Measurements from ENCODE around the gene TDRD15.

TDRD15 gene

GRCh38 chr2:21155365-21156136 lies 31.8 kb downstream of the TDRD15 start:
- H3K27me3 ChIP-seq (replicated peaks; ENCODE audit: control insufficient read depth, insufficient read depth, low read length), result no peaks in the 10 kb centered on the region; the same call in 1 of the 2 replicates
- no peak for TF ChIP-seq CTCF (IDR thresholded peaks at IDR 0.05; ENCODE audit: insufficient read depth, low read length, poor library complexity, severe bottlenecking)
- DNase-seq (ENCODE audit: extremely low read depth, insufficient read length), result no peak

GRCh38 chr2:21161122-21161521 lies 37.4 kb downstream of the TDRD15 start:
- H3K36me3 ChIP-seq (ENCODE audit: control insufficient read depth, insufficient read depth, low read length), result no peaks in the 10 kb centered on the region
- no peaks in the 10 kb centered on the region; the same call in 1 of the 2 replicates for H3K27me3 ChIP-seq (replicated peaks; ENCODE audit: control insufficient read depth, insufficient read depth, low read length)
- no peak overlapping the region for H3K4me3 ChIP-seq (replicated peaks; ENCODE audit: low read depth, low read length)
- no peak for DNase-seq (ENCODE audit: extremely low read depth, insufficient read length)
- no peak for TF ChIP-seq CTCF (IDR thresholded peaks at IDR 0.05; ENCODE audit: insufficient read depth, low read length, poor library complexity, severe bottlenecking)

More at GRCh38 chr2:21155365-21156136, 31.8 kb downstream of the TDRD15 start:
- Histone ChIP-seq H3K36me3 (ENCODE audit: control insufficient read depth, insufficient read depth, low read length) (no peaks in the 10 kb centered on the region), H3K4me3 (replicated peaks; ENCODE audit: low read depth, low read length) (no peak overlapping the region)

- Histone ChIP-seq H3K36me3 (ENCODE audit: control insufficient read depth, insufficient read depth, low read length) (no peaks in the 10 kb centered on the region), H3K27me3 (replicated peaks; ENCODE audit: control insufficient read depth, insufficient read depth, low read length) (no peaks in the 10 kb centered on the region; the same call in 1 of the 2 replicates), H3K4me3 (replicated peaks; ENCODE audit: low read depth, low read length) (no peak overlapping the region)
- TF ChIP-seq CTCF (IDR thresholded peaks at IDR 0.05; ENCODE audit: insufficient read depth, low read length, poor library complexity, severe bottlenecking), result no peak
- DNase-seq (ENCODE audit: extremely low read depth, insufficient read length), result no peak
These were observed 38.3 kb downstream of the TDRD15 start for GRCh38 chr2:21161832-21162614.

GRCh38 chr2:21162615-21162878 lies 38.8 kb downstream of the TDRD15 start:
- H3K4me3 ChIP-seq (replicated peaks; ENCODE audit: low read depth, low read length), result no peak overlapping the region
- DNase-seq (ENCODE audit: extremely low read depth, insufficient read length), result no peak
- no peaks in the 10 kb centered on the region for H3K27me3 ChIP-seq (replicated peaks; ENCODE audit: control insufficient read depth, insufficient read depth, low read length)
- TF ChIP-seq CTCF (IDR thresholded peaks at IDR 0.05; ENCODE audit: insufficient read depth, low read length, poor library complexity, severe bottlenecking), result no peak
- no peaks in the 10 kb centered on the region for H3K36me3 ChIP-seq (ENCODE audit: control insufficient read depth, insufficient read depth, low read length)

GRCh38 chr2:21163213-21163612 lies 39.4 kb downstream of the TDRD15 start:
- DNase-seq (ENCODE audit: extremely low read depth, insufficient read length), result no peak
- Histone ChIP-seq H3K27me3 (replicated peaks; ENCODE audit: control insufficient read depth, insufficient read depth, low read length) (no peaks in the 10 kb centered on the region), H3K36me3 (ENCODE audit: control insufficient read depth, insufficient read depth, low read length) (no peaks in the 10 kb centered on the region), H3K4me3 (replicated peaks; ENCODE audit: low read depth, low read length) (no peak overlapping the region)
- no peak for TF ChIP-seq CTCF (IDR thresholded peaks at IDR 0.05; ENCODE audit: insufficient read depth, low read length, poor library complexity, severe bottlenecking)
